Measurements from ENCODE around the gene CREB3L1. TPM values are rescaled to one million over a fixed set of nuclear protein-coding genes. Genes with fewer than 3 reads are reported as not detected.

CREB3L1 gene
- total RNA-seq, 4 donors from 2014 or later, result 0.81 to 5.2 (median 1.7) TPM

DNA sequence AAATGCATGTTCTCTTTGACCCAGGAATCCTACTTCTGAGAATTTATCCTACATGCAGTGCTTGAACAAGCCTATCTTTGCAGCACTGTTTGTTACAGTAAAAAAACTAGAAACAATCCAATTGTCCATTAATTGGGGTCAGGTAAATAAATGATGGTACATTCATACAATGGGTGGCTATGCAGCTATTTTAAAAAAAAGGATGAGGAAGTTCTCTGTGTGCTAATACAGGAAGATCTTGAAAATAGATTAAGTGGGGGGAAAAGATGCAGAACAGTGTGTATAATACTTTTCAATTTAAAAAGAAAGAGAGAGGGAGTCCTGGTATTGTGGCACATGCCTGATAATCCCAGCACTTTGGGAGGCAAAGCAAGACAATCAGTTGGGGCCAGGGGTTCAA, 9.5 kb upstream of the CREB3L1 start:
- Histone ChIP-seq H3K4me1 (peaks cover 0 to 8% (median 5%) of the 10 kb centered on the region in 3 donors), H3K9me3 (no peaks in the 10 kb centered on the region), H3K27me3 (no peaks in the 10 kb centered on the region), H3K27ac (no peak overlapping the region), H3K4me3 (no peak overlapping the region), H3K36me3 (no peaks in the 10 kb centered on the region)
- no peak for ATAC-seq
- no peak for TF ChIP-seq POLR2A (IDR thresholded peaks at IDR 0.05)
- TF ChIP-seq EP300 (IDR thresholded peaks at IDR 0.05), result no peak
- no peak for TF ChIP-seq POLR2AphosphoS5 (IDR thresholded peaks at IDR 0.05)
- TF ChIP-seq, protein P1, sequence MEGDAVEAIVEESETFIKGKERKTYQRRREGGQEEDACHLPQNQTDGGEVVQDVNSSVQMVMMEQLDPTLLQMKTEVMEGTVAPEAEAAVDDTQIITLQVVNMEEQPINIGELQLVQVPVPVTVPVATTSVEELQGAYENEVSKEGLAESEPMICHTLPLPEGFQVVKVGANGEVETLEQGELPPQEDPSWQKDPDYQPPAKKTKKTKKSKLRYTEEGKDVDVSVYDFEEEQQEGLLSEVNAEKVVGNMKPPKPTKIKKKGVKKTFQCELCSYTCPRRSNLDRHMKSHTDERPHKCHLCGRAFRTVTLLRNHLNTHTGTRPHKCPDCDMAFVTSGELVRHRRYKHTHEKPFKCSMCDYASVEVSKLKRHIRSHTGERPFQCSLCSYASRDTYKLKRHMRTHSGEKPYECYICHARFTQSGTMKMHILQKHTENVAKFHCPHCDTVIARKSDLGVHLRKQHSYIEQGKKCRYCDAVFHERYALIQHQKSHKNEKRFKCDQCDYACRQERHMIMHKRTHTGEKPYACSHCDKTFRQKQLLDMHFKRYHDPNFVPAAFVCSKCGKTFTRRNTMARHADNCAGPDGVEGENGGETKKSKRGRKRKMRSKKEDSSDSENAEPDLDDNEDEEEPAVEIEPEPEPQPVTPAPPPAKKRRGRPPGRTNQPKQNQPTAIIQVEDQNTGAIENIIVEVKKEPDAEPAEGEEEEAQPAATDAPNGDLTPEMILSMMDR (IDR thresholded peaks at IDR 0.05), result no peak

DNA sequence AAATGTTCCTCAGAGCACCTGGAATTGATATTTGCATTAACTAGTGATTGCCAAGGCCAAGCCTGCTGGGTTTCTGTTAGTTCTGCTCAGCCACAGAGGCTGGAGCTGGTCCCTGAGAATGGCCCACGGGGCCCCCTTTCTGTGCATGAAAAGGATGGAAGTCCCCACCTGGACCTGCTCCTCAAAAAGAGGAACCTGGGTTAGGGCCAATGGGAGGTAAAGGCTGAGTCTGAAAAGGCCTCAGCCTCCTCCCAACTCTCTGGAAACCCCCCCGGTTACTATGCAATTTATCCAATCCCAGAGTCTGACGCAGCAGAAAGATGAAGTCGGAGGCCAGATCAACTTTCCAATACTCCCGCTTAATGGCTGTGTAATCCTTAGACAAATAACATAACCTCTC, 6.8 kb upstream of the CREB3L1 start:
- Histone ChIP-seq H3K4me1 (peaks cover 0 to 29% (median 10%) of the 10 kb centered on the region in 3 donors), H3K36me3 (no peaks in the 10 kb centered on the region), H3K27ac (no peak overlapping the region), H3K4me3 (no peak overlapping the region), H3K27me3 (peaks cover 17% of the 10 kb centered on the region), H3K9me3 (no peaks in the 10 kb centered on the region)
- TF ChIP-seq EP300 (IDR thresholded peaks at IDR 0.05) (no peak), POLR2A (IDR thresholded peaks at IDR 0.05) (no peak), POLR2AphosphoS5 (IDR thresholded peaks at IDR 0.05) (no peak)
- TF ChIP-seq, protein P1 (IDR thresholded peaks at IDR 0.05), result no peak
- no peak for ATAC-seq
- WGBS, 2 donors (ENCODE audit: low coverage in 1 of 2), result 87 to 92% methylated on average over 4 of the region's 5 CpGs

DNA sequence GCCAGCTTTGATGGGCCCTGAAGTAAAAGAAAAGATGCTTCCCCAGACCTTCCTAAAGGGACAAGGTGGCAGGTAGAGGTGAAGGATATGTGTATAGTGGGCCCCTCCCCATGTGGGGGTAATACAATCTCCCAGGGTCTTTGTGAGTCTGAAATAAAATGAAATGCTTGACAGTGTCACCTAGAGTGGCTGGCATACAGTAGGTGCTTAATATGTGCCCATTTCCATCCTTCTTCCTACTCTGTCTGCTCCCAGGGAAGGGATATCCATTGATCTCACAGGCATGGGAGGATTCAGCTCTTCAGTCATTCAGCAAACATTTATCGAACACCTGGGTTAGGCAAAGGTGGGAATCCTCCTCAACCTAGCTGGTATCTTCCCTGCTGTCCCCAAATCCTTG, 6.1 kb upstream of the CREB3L1 start:
- no peaks in the 10 kb centered on the region for H3K9me3 ChIP-seq
- no peak overlapping the region for H3K27ac ChIP-seq
- peaks cover 0 to 37% (median 14%) of the 10 kb centered on the region in 3 donors for H3K4me1 ChIP-seq
- WGBS, 2 donors (ENCODE audit: low coverage in 1 of 2), result 60 to 100% methylated on average over 1 of the region's 1 CpG
- no peak for ATAC-seq
- no peak for TF ChIP-seq POLR2AphosphoS5 (IDR thresholded peaks at IDR 0.05)
- TF ChIP-seq, protein P1 (IDR thresholded peaks at IDR 0.05), result no peak
- no peak for TF ChIP-seq POLR2A (IDR thresholded peaks at IDR 0.05)
- peaks cover 24% of the 10 kb centered on the region for H3K27me3 ChIP-seq
- H3K36me3 ChIP-seq, result no peaks in the 10 kb centered on the region
- H3K4me3 ChIP-seq, result no peak overlapping the region

DNA sequence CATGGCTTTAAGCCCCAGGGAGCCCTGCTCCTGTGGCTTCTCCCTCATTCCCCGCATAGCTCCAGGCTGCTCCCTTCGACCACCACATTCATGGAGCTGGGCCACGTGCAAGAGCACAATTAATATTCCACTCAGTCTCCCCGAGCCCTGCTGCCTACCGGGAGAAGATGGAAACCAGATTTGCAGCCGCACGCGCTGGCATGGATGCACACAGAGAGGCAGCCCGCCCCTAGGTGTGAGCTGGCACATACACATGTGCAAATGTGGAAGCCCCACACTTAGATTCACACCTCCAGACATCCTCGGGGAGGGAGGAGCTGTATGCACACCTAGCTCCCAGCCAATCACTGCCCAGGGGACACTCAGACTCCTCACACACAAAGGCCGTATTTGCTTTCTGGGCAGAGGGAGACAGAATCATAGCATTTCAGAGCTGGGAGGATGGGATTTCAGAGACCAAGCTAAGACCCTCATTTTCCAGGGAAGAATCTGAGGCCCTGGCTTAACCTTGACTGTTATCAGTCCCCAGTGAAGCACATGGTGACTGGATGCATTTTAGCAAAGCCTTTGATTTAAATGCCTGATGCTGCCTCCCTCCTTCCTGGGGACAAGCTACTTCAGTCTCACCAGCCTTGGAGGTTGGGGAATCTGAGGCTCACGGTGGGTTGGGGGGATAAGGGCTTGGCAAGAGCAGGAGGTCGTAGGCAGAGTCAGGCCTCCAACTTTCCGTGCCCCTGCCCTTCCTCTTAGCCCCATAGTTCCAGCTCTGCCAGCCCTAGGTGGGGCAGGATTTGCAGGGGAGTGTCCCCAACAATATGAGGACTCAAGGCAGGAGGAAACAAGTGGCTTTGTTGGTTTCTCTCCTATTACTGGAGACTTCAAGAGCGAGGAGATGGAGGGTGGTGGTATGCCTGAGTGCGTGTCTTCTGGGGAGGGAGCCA, 5.3 kb upstream of the CREB3L1 start:
- H3K27me3 ChIP-seq, result peaks cover 31% of the 10 kb centered on the region
- no peak for ATAC-seq
- no peak overlapping the region for H3K4me3 ChIP-seq
- no peak for TF ChIP-seq POLR2A (IDR thresholded peaks at IDR 0.05)
- no peak for TF ChIP-seq EP300 (IDR thresholded peaks at IDR 0.05)
- TF ChIP-seq, protein P1 (IDR thresholded peaks at IDR 0.05), result no peak
- no peak for TF ChIP-seq POLR2AphosphoS5 (IDR thresholded peaks at IDR 0.05)
- no peaks in the 10 kb centered on the region for H3K36me3 ChIP-seq
- WGBS, 2 donors (ENCODE audit: low coverage in 1 of 2), result 68% methylated on average over 10 of the region's 16 CpGs; no CpG with 5 or more reads in 1 of the 2 donors
- peaks cover 0 to 44% (median 21%) of the 10 kb centered on the region in 3 donors for H3K4me1 ChIP-seq
- H3K27ac ChIP-seq, result peak overlapping the region in 3 of 4 donors; percentile 65 to 76 (median 72)
- H3K9me3 ChIP-seq, result no peaks in the 10 kb centered on the region

Measured in gastroesophageal sphincter (tissue), 4 donors.